HepG2 (cell line): Measurements from ENCODE around the gene GPR137. TPM values are rescaled to one million over a fixed set of nuclear protein-coding genes. Genes with fewer than 3 reads are reported as not detected.

Source experiments
- CHCHD3 ChIP-seq: sonication (generic); formaldehyde crosslinking; IDR thresholded peaks from 2 replicates; pipeline ENCODE4 v1.8.0; 2022; ENCODE audit warnings: mild to moderate bottlenecking, missing genetic modification reagents, moderate library complexity
- ELK4 ChIP-seq: sonication (generic); formaldehyde crosslinking; IDR thresholded peaks from 2 replicates; pipeline ENCODE4 v1.9.0; 2021; ENCODE audit warnings: missing genetic modification reagents, borderline replicate concordance
- MEIS2 ChIP-seq: sonication (generic); formaldehyde crosslinking; IDR thresholded peaks from 2 replicates; pipeline ENCODE4 v1.9.0; 2021; ENCODE audit warnings: mild to moderate bottlenecking, missing genetic modification reagents
- NRL ChIP-seq: sonication (generic); formaldehyde crosslinking; IDR thresholded peaks from 2 replicates; pipeline ENCODE4 v1.5.0; 2020; ENCODE audit warnings: missing genetic modification reagents, mild to moderate bottlenecking, moderate library complexity, borderline replicate concordance
- PCBP2 ChIP-seq: fragments of 200-400 bp; formaldehyde crosslinking; optimal IDR thresholded peaks from 2 replicates; pipeline ENCODE3; 2018; ENCODE audit warnings: low read length, low read depth; ENCODE audit not compliant: poor library complexity, severe bottlenecking
- ZBTB42 ChIP-seq: sonication (generic); formaldehyde crosslinking; IDR thresholded peaks from 2 replicates; pipeline ENCODE4 v1.5.0; 2020; ENCODE audit warnings: mild to moderate bottlenecking, missing genetic modification reagents
- ZFAT ChIP-seq: sonication (generic); formaldehyde crosslinking; conservative IDR thresholded peaks from 2 replicates; pipeline ENCODE4 v1.8.1; 2023; ENCODE audit warnings: missing genetic modification reagents, inconsistent platforms
- ZNF12 ChIP-seq: sonication (generic); formaldehyde crosslinking; IDR thresholded peaks from 2 replicates; pipeline ENCODE4 v1.5.0; 2020; ENCODE audit warnings: missing genetic modification reagents
- ZNF232 ChIP-seq: sonication (generic); formaldehyde crosslinking; IDR thresholded peaks from 2 replicates; pipeline ENCODE4 v1.4.0; 2020; ENCODE audit warnings: missing genetic modification reagents, borderline replicate concordance
- ZNF281 ChIP-seq: sonication (generic); formaldehyde crosslinking; IDR thresholded peaks from 2 replicates; pipeline ENCODE4 v1.4.0; 2020; ENCODE audit warnings: missing genetic modification reagents, borderline replicate concordance
- ZNF337 ChIP-seq: sonication (generic); formaldehyde crosslinking; IDR thresholded peaks from 2 replicates; pipeline ENCODE4 v1.5.1; 2020; ENCODE audit warnings: missing genetic modification reagents, low read depth, mild to moderate bottlenecking, borderline replicate concordance
- ZNF839 ChIP-seq: sonication (generic); formaldehyde crosslinking; IDR thresholded peaks from 2 replicates; pipeline ENCODE4 v1.4.0; 2020; ENCODE audit warnings: missing genetic modification reagents, mild to moderate bottlenecking, borderline replicate concordance
- polyA plus RNA-seq, 8 experiments: library from polyadenylated mRNA; depleted of rRNA in 3 of 8; stranded (reverse) in 7 of 8; unstranded in 1 of 8; fragments of >200 nt; fragmentation: Illumina TruSeq in 4 of 8; extraction: Trizol in 4 of 8; gene quantifications; 2 replicates each; pipeline versions ENCODE4 v1.2.1 to v1.2.3, GENCODE V29; 2011 to 2016; ENCODE audit warnings: low read depth in 4 of 8, missing spikeins in 1 of 8, mixed read lengths in 1 of 8; ENCODE audit not compliant: insufficient read depth in 1 of 8
- total RNA-seq, 5 experiments: library from RNA; depleted of rRNA; stranded (reverse); fragments of >200 nt; fragmentation: Illumina TruSeq; extraction: Trizol; gene quantifications; 2 replicates each; pipeline ENCODE4 v1.2.3, GENCODE V29; 2016; ENCODE audit warnings: low read depth in 1 of 5
- TF ChIP-seq, protein P1 (sequence below): sonication (generic); formaldehyde crosslinking; conservative IDR thresholded peaks from 2 replicates; pipeline ENCODE4 v1.8.0; 2022; ENCODE audit warnings: mild to moderate bottlenecking, moderate library complexity, missing genetic modification reagents

GPR137 gene
- total and polyA plus RNA-seq, 2 of the 13 experiments (the other 11 are each of a cell fraction or from before 2014, with no cell fraction given): 8.5 to 13.2 TPM

- TF ChIP-seq ELK4 (CRISPR knock-in tag): no peak
- TF ChIP-seq PCBP2: no peak
- peak; percentile 49; the same call in 1 of the 2 replicates for TF ChIP-seq ZNF12 (CRISPR knock-in tag)
- 0 out of 2 replicates have a peak, but pooled peaks have one; percentile 63 for TF ChIP-seq CHCHD3 (CRISPR knock-in tag)
- peak; percentile 53; the same call in 1 of the 2 replicates for TF ChIP-seq NRL (CRISPR knock-in tag)
- TF ChIP-seq, protein P1, sequence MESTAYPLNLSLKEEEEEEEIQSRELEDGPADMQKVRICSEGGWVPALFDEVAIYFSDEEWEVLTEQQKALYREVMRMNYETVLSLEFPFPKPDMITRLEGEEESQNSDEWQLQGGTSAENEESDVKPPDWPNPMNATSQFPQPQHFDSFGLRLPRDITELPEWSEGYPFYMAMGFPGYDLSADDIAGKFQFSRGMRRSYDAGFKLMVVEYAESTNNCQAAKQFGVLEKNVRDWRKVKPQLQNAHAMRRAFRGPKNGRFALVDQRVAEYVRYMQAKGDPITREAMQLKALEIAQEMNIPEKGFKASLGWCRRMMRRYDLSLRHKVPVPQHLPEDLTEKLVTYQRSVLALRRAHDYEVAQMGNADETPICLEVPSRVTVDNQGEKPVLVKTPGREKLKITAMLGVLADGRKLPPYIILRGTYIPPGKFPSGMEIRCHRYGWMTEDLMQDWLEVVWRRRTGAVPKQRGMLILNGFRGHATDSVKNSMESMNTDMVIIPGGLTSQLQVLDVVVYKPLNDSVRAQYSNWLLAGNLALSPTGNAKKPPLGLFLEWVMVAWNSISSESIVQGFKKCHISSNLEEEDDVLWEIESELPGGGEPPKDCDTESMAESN (CRISPR knock-in tag): peak; percentile 82
- TF ChIP-seq ZNF839: no peak
- TF ChIP-seq ZNF337: no peak
- TF ChIP-seq ZBTB42 (CRISPR knock-in tag): peak; percentile 72; the same call in 1 of the 2 replicates
- peak; percentile 76; the same call in 1 of the 2 replicates for TF ChIP-seq ZNF232
- peak; percentile 72; the same call in 1 of the 2 replicates for TF ChIP-seq MEIS2
- TF ChIP-seq ZNF281 (CRISPR knock-in tag): 0 out of 2 replicates have a peak, but pooled peaks have one; percentile 6
- 0 out of 2 replicates have a peak, but pooled peaks have one; percentile 26 for TF ChIP-seq ZFAT (CRISPR knock-in tag)
Measured at GRCh38 chr11:64317961-64318765, 32.5 kb downstream of the GPR137 start, which contains the start of gene PRDX5 (continued).
